ENCODE measurements around the gene AIFM1.

Gene AIFM1

GRCh38 chrX:130179579-130180215, 14.1 kb upstream of the AIFM1 start:
- H3K9ac ChIP-seq (ENCODE audit: low read length) = no peak overlapping the region
- no peak overlapping the region for H3K4me3 ChIP-seq (ENCODE audit: low read depth, low read length)
- H3K36me3 ChIP-seq (ENCODE audit: control insufficient read depth, insufficient read depth, low read length) = no peaks in the 10 kb centered on the region
- H3K4me1 ChIP-seq (ENCODE audit: control insufficient read depth, insufficient read depth, low read length) = no peaks in the 10 kb centered on the region; the same call in 1 of the 2 replicates
- H3K27ac ChIP-seq (ENCODE audit: low read depth, low read length) = no peak overlapping the region
- peaks cover 22% of the 10 kb centered on the region for H3K27me3 ChIP-seq (ENCODE audit: control insufficient read depth, insufficient read depth, low read length)
- H3K9me3 ChIP-seq (ENCODE audit: control insufficient read depth, insufficient read depth, low read depth, low read length) = no peaks in the 10 kb centered on the region

GRCh38 chrX:130179170-130179569, 13.5 kb upstream of the AIFM1 start:
- H3K36me3 ChIP-seq (ENCODE audit: control insufficient read depth, insufficient read depth, low read length) = no peaks in the 10 kb centered on the region
- no peak overlapping the region for H3K27ac ChIP-seq (ENCODE audit: low read depth, low read length)
- peaks cover 27% of the 10 kb centered on the region for H3K27me3 ChIP-seq (ENCODE audit: control insufficient read depth, insufficient read depth, low read length)
- H3K9me3 ChIP-seq (ENCODE audit: control insufficient read depth, insufficient read depth, low read depth, low read length) = no peaks in the 10 kb centered on the region
- H3K9ac ChIP-seq (ENCODE audit: low read length) = no peak overlapping the region
- H3K4me3 ChIP-seq (ENCODE audit: low read depth, low read length) = no peak overlapping the region
- H3K4me1 ChIP-seq (ENCODE audit: control insufficient read depth, insufficient read depth, low read length) = no peaks in the 10 kb centered on the region; the same call in 1 of the 2 replicates

GRCh38 chrX:130176942-130177341, 11.3 kb upstream of the AIFM1 start:
- H3K36me3 ChIP-seq (ENCODE audit: control insufficient read depth, insufficient read depth, low read length) = no peaks in the 10 kb centered on the region
- no peak overlapping the region for H3K9ac ChIP-seq (ENCODE audit: low read length)
- H3K4me3 ChIP-seq (ENCODE audit: low read depth, low read length) = no peak overlapping the region
- peaks cover 49% of the 10 kb centered on the region for H3K27me3 ChIP-seq (ENCODE audit: control insufficient read depth, insufficient read depth, low read length)
- H3K4me1 ChIP-seq (ENCODE audit: control insufficient read depth, insufficient read depth, low read length) = peaks cover 9% of the 10 kb centered on the region; the same call in 1 of the 2 replicates
- no peaks in the 10 kb centered on the region for H3K9me3 ChIP-seq (ENCODE audit: control insufficient read depth, insufficient read depth, low read depth, low read length)
- no peak overlapping the region for H3K27ac ChIP-seq (ENCODE audit: low read depth, low read length)

GRCh38 chrX:130176354-130176776, 10.7 kb upstream of the AIFM1 start:
- Histone ChIP-seq H3K4me3 (ENCODE audit: low read depth, low read length) (no peak overlapping the region), H3K27me3 (ENCODE audit: control insufficient read depth, insufficient read depth, low read length) (peaks cover 55% of the 10 kb centered on the region), H3K27ac (ENCODE audit: low read depth, low read length) (no peak overlapping the region), H3K9me3 (ENCODE audit: control insufficient read depth, insufficient read depth, low read depth, low read length) (no peaks in the 10 kb centered on the region), H3K36me3 (ENCODE audit: control insufficient read depth, insufficient read depth, low read length) (no peaks in the 10 kb centered on the region), H3K9ac (ENCODE audit: low read length) (no peak overlapping the region), H3K4me1 (ENCODE audit: control insufficient read depth, insufficient read depth, low read length) (peaks cover 11% of the 10 kb centered on the region; the same call in 1 of the 2 replicates)

GRCh38 chrX:130174937-130175336, 9.3 kb upstream of the AIFM1 start:
- H3K27ac ChIP-seq (ENCODE audit: low read depth, low read length) = no peak overlapping the region
- no peaks in the 10 kb centered on the region for H3K9me3 ChIP-seq (ENCODE audit: control insufficient read depth, insufficient read depth, low read depth, low read length)
- H3K4me1 ChIP-seq (ENCODE audit: control insufficient read depth, insufficient read depth, low read length) = peaks cover 17% of the 10 kb centered on the region; the same call in 1 of the 2 replicates
- peaks cover 67% of the 10 kb centered on the region for H3K27me3 ChIP-seq (ENCODE audit: control insufficient read depth, insufficient read depth, low read length)
- H3K9ac ChIP-seq (ENCODE audit: low read length) = no peak overlapping the region
- H3K36me3 ChIP-seq (ENCODE audit: control insufficient read depth, insufficient read depth, low read length) = no peaks in the 10 kb centered on the region
- H3K4me3 ChIP-seq (ENCODE audit: low read depth, low read length) = no peak overlapping the region

- Histone ChIP-seq H3K4me3 (ENCODE audit: low read depth, low read length) (no peak overlapping the region), H3K4me1 (ENCODE audit: control insufficient read depth, insufficient read depth, low read length) (peaks cover 17% of the 10 kb centered on the region; the same call in 1 of the 2 replicates), H3K36me3 (ENCODE audit: control insufficient read depth, insufficient read depth, low read length) (no peaks in the 10 kb centered on the region), H3K27me3 (ENCODE audit: control insufficient read depth, insufficient read depth, low read length) (peaks cover 62% of the 10 kb centered on the region), H3K9me3 (ENCODE audit: control insufficient read depth, insufficient read depth, low read depth, low read length) (no peaks in the 10 kb centered on the region), H3K27ac (ENCODE audit: low read depth, low read length) (no peak overlapping the region), H3K9ac (ENCODE audit: low read length) (no peak overlapping the region)
Observed at GRCh38 chrX:130174045-130174704, 8.5 kb upstream of the AIFM1 start.

GRCh38 chrX:130173190-130173895, 7.7 kb upstream of the AIFM1 start:
- peaks cover 17% of the 10 kb centered on the region; the same call in 1 of the 2 replicates for H3K4me1 ChIP-seq (ENCODE audit: control insufficient read depth, insufficient read depth, low read length)
- no peak overlapping the region for H3K4me3 ChIP-seq (ENCODE audit: low read depth, low read length)
- no peaks in the 10 kb centered on the region for H3K36me3 ChIP-seq (ENCODE audit: control insufficient read depth, insufficient read depth, low read length)
- peaks cover 62% of the 10 kb centered on the region for H3K27me3 ChIP-seq (ENCODE audit: control insufficient read depth, insufficient read depth, low read length)
- no peaks in the 10 kb centered on the region for H3K9me3 ChIP-seq (ENCODE audit: control insufficient read depth, insufficient read depth, low read depth, low read length)
- no peak overlapping the region for H3K27ac ChIP-seq (ENCODE audit: low read depth, low read length)
- no peak overlapping the region for H3K9ac ChIP-seq (ENCODE audit: low read length)

- Histone ChIP-seq H3K27me3 (ENCODE audit: control insufficient read depth, insufficient read depth, low read length) (peaks cover 58% of the 10 kb centered on the region), H3K4me1 (ENCODE audit: control insufficient read depth, insufficient read depth, low read length) (peaks cover 17% of the 10 kb centered on the region; the same call in 1 of the 2 replicates), H3K36me3 (ENCODE audit: control insufficient read depth, insufficient read depth, low read length) (no peaks in the 10 kb centered on the region), H3K9ac (ENCODE audit: low read length) (peak overlapping the region; percentile 21), H3K27ac (ENCODE audit: low read depth, low read length) (no peak overlapping the region), H3K9me3 (ENCODE audit: control insufficient read depth, insufficient read depth, low read depth, low read length) (no peaks in the 10 kb centered on the region), H3K4me3 (ENCODE audit: low read depth, low read length) (peak overlapping the region; percentile 69)
Observed at GRCh38 chrX:130172127-130172845, 6.6 kb upstream of the AIFM1 start.

GRCh38 chrX:130171446-130172126, 5.9 kb upstream of the AIFM1 start, which contains the start of gene RAB33A:
TSS of gene RAB33A (plus strand) at chrX:130171962. CDS start at chrX:130172063, 101 bp downstream.
- Histone ChIP-seq H3K4me3 (ENCODE audit: low read depth, low read length) (peak within 1 kb of the TSS; percentile 69), H3K4me1 (ENCODE audit: control insufficient read depth, insufficient read depth, low read length) (peaks cover 20% of the 10 kb centered on the region; the same call in 1 of the 2 replicates), H3K9me3 (ENCODE audit: control insufficient read depth, insufficient read depth, low read depth, low read length) (no peaks in the 10 kb centered on the region), H3K27ac (ENCODE audit: low read depth, low read length) (no peak within 1 kb of the TSS), H3K36me3 (ENCODE audit: control insufficient read depth, insufficient read depth, low read length) (no peaks in the 10 kb centered on the region), H3K9ac (ENCODE audit: low read length) (peak within 1 kb of the TSS; percentile 21), H3K27me3 (ENCODE audit: control insufficient read depth, insufficient read depth, low read length) (peaks cover 54% of the 10 kb centered on the region)

- H3K4me1 ChIP-seq (ENCODE audit: control insufficient read depth, insufficient read depth, low read length) = peaks cover 20% of the 10 kb centered on the region; the same call in 1 of the 2 replicates
- no peaks in the 10 kb centered on the region for H3K36me3 ChIP-seq (ENCODE audit: control insufficient read depth, insufficient read depth, low read length)
- no peak overlapping the region for H3K9ac ChIP-seq (ENCODE audit: low read length)
- H3K27me3 ChIP-seq (ENCODE audit: control insufficient read depth, insufficient read depth, low read length) = peaks cover 48% of the 10 kb centered on the region
- no peaks in the 10 kb centered on the region for H3K9me3 ChIP-seq (ENCODE audit: control insufficient read depth, insufficient read depth, low read depth, low read length)
- no peak overlapping the region for H3K27ac ChIP-seq (ENCODE audit: low read depth, low read length)
- peak overlapping the region; percentile 69 for H3K4me3 ChIP-seq (ENCODE audit: low read depth, low read length)
Observed at GRCh38 chrX:130170752-130171445, 5.3 kb upstream of the AIFM1 start.
